Measurements from ENCODE around the gene CDYL. TPM values are rescaled to one million over a fixed set of nuclear protein-coding genes. Genes with fewer than 3 reads are reported as not detected.

The CDYL gene
- total and polyA plus RNA-seq, 5 donors from 2014 or later, result 3.1 to 27.0 (median 4.1) TPM

GRCh38 chr6:4903751-4904370 is 127.7 kb downstream of the CDYL start:
- DNase-seq, result no peak
- Histone ChIP-seq H3K4me3 (ENCODE audit: low read depth, low read length) (no peak overlapping the region), H3K36me3 (ENCODE audit: control insufficient read depth, insufficient read depth, low read length) (peaks cover 8% of the 10 kb centered on the region), H3K9me3 (ENCODE audit: control insufficient read depth in 2 of 2, low read length in 2 of 2) (peaks cover 0 to 4% of the 10 kb centered on the region in 2 experiments), H3K27ac (ENCODE audit: insufficient read depth, low read length, poor library complexity, severe bottlenecking) (no peak overlapping the region), H3K4me1 (ENCODE audit: control insufficient read depth, insufficient read depth, low read length, poor library complexity, severe bottlenecking) (peaks cover 13% of the 10 kb centered on the region), H3K27me3 (ENCODE audit: control insufficient read depth, insufficient read depth, low read length) (no peaks in the 10 kb centered on the region)
- Mint-ChIP-seq H3K4me3 (no peak overlapping the region), H3K9me3 (peaks cover 0 to 8% (median 0%) of the 10 kb centered on the region in 7 donors), H3K36me3 (peaks cover 55% of the 10 kb centered on the region), H3K4me1 (peaks cover 13 to 39% (median 30%) of the 10 kb centered on the region in 4 donors), H3K27ac (no peak overlapping the region), H3K27me3 (no peaks in the 10 kb centered on the region)
- no peak for ATAC-seq (ENCODE audit: low read depth in 2 of 2)

DNA sequence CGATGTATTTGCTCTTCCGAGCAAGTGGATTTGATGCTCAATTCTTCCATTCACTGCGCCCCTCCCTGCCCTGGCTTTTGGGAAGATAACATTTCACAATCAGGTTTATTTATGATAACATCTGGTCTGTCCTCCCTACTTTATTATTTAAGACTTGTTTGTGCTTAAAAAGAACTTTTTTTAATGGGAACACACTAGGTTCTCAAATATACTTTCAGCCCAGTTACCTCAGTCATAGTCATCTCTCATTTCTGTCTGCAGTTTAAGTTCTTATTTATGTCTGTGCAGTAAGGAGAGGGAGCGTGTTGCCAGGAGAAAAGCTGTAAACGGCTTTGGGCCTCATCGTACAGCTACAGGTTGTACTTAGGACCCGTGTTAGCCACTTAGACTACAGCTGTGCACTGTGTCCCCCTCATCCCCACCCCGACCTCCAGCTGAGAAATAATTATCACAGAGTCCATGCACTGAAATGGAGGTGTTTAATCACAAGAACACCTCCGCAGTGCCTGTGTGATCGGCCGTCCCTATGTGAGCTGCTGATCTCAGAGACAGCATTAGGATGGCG is 128.3 kb downstream of the CDYL start:
- no peak for ATAC-seq (ENCODE audit: low read depth in 2 of 2)
- peaks cover 49% of the 10 kb centered on the region for H3K36me3 Mint-ChIP-seq
- H3K4me1 ChIP-seq (ENCODE audit: control insufficient read depth, insufficient read depth, low read length, poor library complexity, severe bottlenecking), result peaks cover 13% of the 10 kb centered on the region
- no peak overlapping the region for H3K27ac ChIP-seq (ENCODE audit: insufficient read depth, low read length, poor library complexity, severe bottlenecking)
- H3K4me3 ChIP-seq (ENCODE audit: low read depth, low read length), result no peak overlapping the region
- no peak for DNase-seq
- no peaks in the 10 kb centered on the region for H3K27me3 ChIP-seq (ENCODE audit: control insufficient read depth, insufficient read depth, low read length)
- peaks cover 8% of the 10 kb centered on the region for H3K36me3 ChIP-seq (ENCODE audit: control insufficient read depth, insufficient read depth, low read length)
- no peaks in the 10 kb centered on the region for H3K27me3 Mint-ChIP-seq
- H3K4me3 Mint-ChIP-seq, result peak overlapping the region in 1 of 4 donors; percentile 33
- H3K9me3 Mint-ChIP-seq, result peaks cover 0 to under 1% (median 0%) of the 10 kb centered on the region in 7 donors
- peaks cover 13 to 39% (median 31%) of the 10 kb centered on the region in 4 donors for H3K4me1 Mint-ChIP-seq
- H3K9me3 ChIP-seq (ENCODE audit: control insufficient read depth in 2 of 2, low read length in 2 of 2), result no peaks in the 10 kb centered on the region
- no peak overlapping the region for H3K27ac Mint-ChIP-seq

DNA sequence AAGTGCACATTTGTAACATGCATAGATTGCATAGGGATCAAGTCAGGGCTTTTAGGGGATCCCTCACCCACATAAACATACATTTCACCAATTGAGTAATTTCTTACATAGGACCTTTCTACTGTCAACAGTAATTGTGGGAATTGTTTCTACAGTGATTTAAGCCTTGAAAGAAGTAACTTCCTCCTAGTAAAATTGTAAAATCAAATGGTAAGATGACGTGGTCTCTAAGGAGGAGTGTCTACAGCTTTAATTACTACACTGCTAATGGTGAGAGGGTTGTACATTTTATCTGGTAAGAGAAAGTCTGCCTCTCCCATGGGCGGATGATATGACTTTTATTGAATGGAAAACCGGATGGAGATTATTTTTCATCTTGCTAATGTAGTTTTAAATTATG is 129.6 kb downstream of the CDYL start:
- Mint-ChIP-seq H3K27me3 (no peaks in the 10 kb centered on the region), H3K4me3 (peak overlapping the region in 1 of 4 donors; percentile 50), H3K27ac (peak overlapping the region in 1 of 3 donors; percentile 35), H3K36me3 (peaks cover 46% of the 10 kb centered on the region), H3K9me3 (no peaks in the 10 kb centered on the region), H3K4me1 (peaks cover 17 to 44% (median 31%) of the 10 kb centered on the region in 4 donors)
- ATAC-seq (ENCODE audit: low read depth in 2 of 2) (no peak), DNase-seq (no peak)
- Histone ChIP-seq H3K9me3 (ENCODE audit: control insufficient read depth in 2 of 2, low read length in 2 of 2) (no peaks in the 10 kb centered on the region), H3K4me3 (ENCODE audit: low read depth, low read length) (no peak overlapping the region), H3K36me3 (ENCODE audit: control insufficient read depth, insufficient read depth, low read length) (peaks cover 11% of the 10 kb centered on the region), H3K4me1 (ENCODE audit: control insufficient read depth, insufficient read depth, low read length, poor library complexity, severe bottlenecking) (peaks cover 13% of the 10 kb centered on the region), H3K27ac (ENCODE audit: insufficient read depth, low read length, poor library complexity, severe bottlenecking) (no peak overlapping the region), H3K27me3 (ENCODE audit: control insufficient read depth, insufficient read depth, low read length) (no peaks in the 10 kb centered on the region)

- Mint-ChIP-seq H3K9me3 (no peaks in the 10 kb centered on the region), H3K27me3 (no peaks in the 10 kb centered on the region), H3K27ac (peak overlapping the region in 2 of 3 donors; percentile 45 to 69), H3K4me1 (peaks cover 17 to 44% (median 29%) of the 10 kb centered on the region in 4 donors), H3K4me3 (peak overlapping the region in 1 of 4 donors; percentile 50), H3K36me3 (peaks cover 41% of the 10 kb centered on the region)
- ATAC-seq (ENCODE audit: low read depth in 2 of 2) (no peak), DNase-seq (peak in 1 of 3 donors; percentile 33)
- H3K27ac ChIP-seq (ENCODE audit: insufficient read depth, low read length, poor library complexity, severe bottlenecking), result no peak overlapping the region
- no peaks in the 10 kb centered on the region for H3K9me3 ChIP-seq (ENCODE audit: control insufficient read depth in 2 of 2, low read length in 2 of 2)
- no peak overlapping the region for H3K4me3 ChIP-seq (ENCODE audit: low read depth, low read length)
- peaks cover 13% of the 10 kb centered on the region for H3K4me1 ChIP-seq (ENCODE audit: control insufficient read depth, insufficient read depth, low read length, poor library complexity, severe bottlenecking)
- H3K36me3 ChIP-seq (ENCODE audit: control insufficient read depth, insufficient read depth, low read length), result peaks cover 8% of the 10 kb centered on the region
- no peaks in the 10 kb centered on the region for H3K27me3 ChIP-seq (ENCODE audit: control insufficient read depth, insufficient read depth, low read length)
These were observed 130.4 kb downstream of the CDYL start for GRCh38 chr6:4906293-4907276.

DNA sequence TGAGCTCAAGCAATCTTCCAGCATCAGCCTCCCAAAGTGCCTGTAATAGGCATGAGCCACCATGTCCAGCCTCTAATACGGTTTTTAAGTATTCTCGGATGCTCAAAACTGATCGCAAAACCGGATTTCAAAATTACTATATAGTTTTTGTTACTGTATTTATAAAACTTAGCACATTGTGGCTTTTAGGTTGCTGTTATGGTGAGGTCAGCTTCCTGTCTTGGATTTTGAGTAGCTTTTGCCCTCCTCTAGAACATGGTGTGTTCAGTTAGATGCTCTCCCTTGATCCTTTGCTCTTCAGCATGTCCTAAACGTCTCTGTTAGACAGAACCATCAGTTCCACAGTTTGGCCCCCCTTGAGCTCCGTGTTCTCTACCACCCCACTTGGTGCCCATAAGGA is 131.4 kb downstream of the CDYL start:
- Histone ChIP-seq H3K27me3 (ENCODE audit: control insufficient read depth, insufficient read depth, low read length) (no peaks in the 10 kb centered on the region), H3K36me3 (ENCODE audit: control insufficient read depth, insufficient read depth, low read length) (peaks cover 5% of the 10 kb centered on the region), H3K4me3 (ENCODE audit: low read depth, low read length) (no peak overlapping the region), H3K4me1 (ENCODE audit: control insufficient read depth, insufficient read depth, low read length, poor library complexity, severe bottlenecking) (peaks cover 13% of the 10 kb centered on the region), H3K27ac (ENCODE audit: insufficient read depth, low read length, poor library complexity, severe bottlenecking) (no peak overlapping the region), H3K9me3 (ENCODE audit: control insufficient read depth in 2 of 2, low read length in 2 of 2) (no peaks in the 10 kb centered on the region)
- H3K9me3 Mint-ChIP-seq, result no peaks in the 10 kb centered on the region
- H3K4me1 Mint-ChIP-seq, result peaks cover 17 to 47% (median 28%) of the 10 kb centered on the region in 4 donors
- ATAC-seq (ENCODE audit: low read depth in 2 of 2), result no peak
- peak overlapping the region in 2 of 3 donors; percentile 38 to 49 for H3K27ac Mint-ChIP-seq
- DNase-seq, result peak in 1 of 3 donors; percentile 35
- H3K27me3 Mint-ChIP-seq, result no peaks in the 10 kb centered on the region
- H3K36me3 Mint-ChIP-seq, result peaks cover 37% of the 10 kb centered on the region
- H3K4me3 Mint-ChIP-seq, result no peak overlapping the region

DNA sequence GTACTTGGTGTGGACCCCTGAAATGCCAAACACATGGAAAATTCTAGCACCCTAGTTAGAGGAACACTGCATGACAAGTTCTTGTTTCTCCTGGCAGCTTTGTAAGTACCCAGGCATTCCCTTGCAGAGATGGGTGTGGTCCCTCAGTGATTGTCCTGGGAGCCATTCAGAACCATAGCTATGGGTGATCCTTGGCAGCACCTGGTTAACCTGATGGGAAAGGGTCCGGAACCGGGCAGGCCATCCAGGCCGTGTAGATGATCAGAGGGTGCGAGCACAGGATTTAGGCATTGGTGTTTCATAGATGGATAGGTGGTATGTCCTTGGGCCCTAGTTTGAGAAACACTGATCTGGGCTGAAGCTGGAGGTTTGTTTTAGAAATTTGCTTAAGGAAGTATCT is 131.9 kb downstream of the CDYL start:
- H3K4me3 Mint-ChIP-seq, result no peak overlapping the region
- H3K9me3 Mint-ChIP-seq, result no peaks in the 10 kb centered on the region

DNA sequence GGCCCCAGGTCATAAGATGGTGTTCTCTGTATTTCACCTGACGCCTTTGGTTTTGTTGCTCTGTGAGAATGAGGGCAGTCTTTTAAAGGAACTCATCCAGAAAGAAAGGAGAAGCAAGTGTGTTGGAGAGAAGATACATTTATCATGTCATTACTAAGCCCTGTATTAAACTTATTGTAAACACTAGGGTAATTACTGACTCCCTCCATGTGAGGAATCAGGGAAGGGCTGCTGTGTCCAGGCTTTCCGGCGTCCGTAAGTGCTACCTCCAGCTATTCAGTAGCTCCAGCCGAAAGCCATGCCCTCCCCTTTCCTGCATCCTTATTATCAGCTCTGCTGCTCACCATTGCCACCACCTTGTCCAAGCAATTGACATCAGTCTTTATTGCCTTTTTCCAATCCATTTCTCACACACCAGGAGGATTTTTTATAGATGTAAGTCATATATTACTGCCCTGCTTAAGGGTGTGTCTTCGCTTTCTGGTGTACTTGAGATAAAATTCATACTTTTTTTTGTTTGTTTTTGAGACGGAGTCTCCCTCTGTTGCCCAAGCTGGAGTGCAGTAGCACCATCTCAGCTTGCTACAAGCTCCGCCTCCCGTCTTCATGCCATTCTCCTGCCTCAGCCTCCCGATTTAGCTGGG is 133.0 kb downstream of the CDYL start:
- H3K36me3 Mint-ChIP-seq, result peaks cover 29% of the 10 kb centered on the region
- no peaks in the 10 kb centered on the region for H3K27me3 Mint-ChIP-seq
- H3K4me1 ChIP-seq (ENCODE audit: control insufficient read depth, insufficient read depth, low read length, poor library complexity, severe bottlenecking), result peaks cover 13% of the 10 kb centered on the region
- H3K27ac ChIP-seq (ENCODE audit: insufficient read depth, low read length, poor library complexity, severe bottlenecking), result no peak overlapping the region
- no peak overlapping the region for H3K27ac Mint-ChIP-seq
- ATAC-seq (ENCODE audit: low read depth in 2 of 2), result no peak
- no peaks in the 10 kb centered on the region for H3K27me3 ChIP-seq (ENCODE audit: control insufficient read depth, insufficient read depth, low read length)
- peaks cover 3% of the 10 kb centered on the region for H3K36me3 ChIP-seq (ENCODE audit: control insufficient read depth, insufficient read depth, low read length)
- H3K9me3 Mint-ChIP-seq, result no peaks in the 10 kb centered on the region
- no peak overlapping the region for H3K4me3 ChIP-seq (ENCODE audit: low read depth, low read length)
- H3K4me1 Mint-ChIP-seq, result peaks cover 11 to 60% (median 33%) of the 10 kb centered on the region in 4 donors
- no peak overlapping the region for H3K4me3 Mint-ChIP-seq
- no peaks in the 10 kb centered on the region for H3K9me3 ChIP-seq (ENCODE audit: control insufficient read depth in 2 of 2, low read length in 2 of 2)
- no peak for DNase-seq

More for the DNA sequence above, 131.9 kb downstream of the CDYL start:
- DNase-seq, result no peak
- Mint-ChIP-seq H3K36me3 (peaks cover 32% of the 10 kb centered on the region), H3K27ac (peak overlapping the region; percentile 23 to 49 (median 38)), H3K4me1 (peaks cover 12 to 49% (median 26%) of the 10 kb centered on the region in 4 donors), H3K27me3 (no peaks in the 10 kb centered on the region)
- no peak for ATAC-seq (ENCODE audit: low read depth in 2 of 2)
- H3K27ac ChIP-seq (ENCODE audit: insufficient read depth, low read length, poor library complexity, severe bottlenecking), result no peak overlapping the region
- peaks cover 5% of the 10 kb centered on the region for H3K36me3 ChIP-seq (ENCODE audit: control insufficient read depth, insufficient read depth, low read length)
- no peak overlapping the region for H3K4me3 ChIP-seq (ENCODE audit: low read depth, low read length)
- H3K27me3 ChIP-seq (ENCODE audit: control insufficient read depth, insufficient read depth, low read length), result no peaks in the 10 kb centered on the region
- H3K9me3 ChIP-seq (ENCODE audit: control insufficient read depth in 2 of 2, low read length in 2 of 2), result no peaks in the 10 kb centered on the region
- H3K4me1 ChIP-seq (ENCODE audit: control insufficient read depth, insufficient read depth, low read length, poor library complexity, severe bottlenecking), result peaks cover 13% of the 10 kb centered on the region

All from CD4-positive, CD25-positive, alpha-beta regulatory T cell (primary cell).